ENCODE measurements around the gene ZNF414.

The ZNF414 gene

GRCh38 chr19:8504919-8505318 lies 9.0 kb downstream of the ZNF414 start:
- no peaks in the 10 kb centered on the region for H3K9me3 ChIP-seq (replicated peaks in 1 of 2; ENCODE audit: control insufficient read depth in 2 of 2, insufficient read depth in 1 of 2, low read depth in 1 of 2, low read length in 2 of 2)
- H3K18ac ChIP-seq (ENCODE audit: low read length) = peak overlapping the region; percentile 7
- no peak overlapping the region for H2BK5ac ChIP-seq (ENCODE audit: low read length)
- no peak overlapping the region for H2BK120ac ChIP-seq (ENCODE audit: low read depth, low read length)
- H3K27me3 ChIP-seq (ENCODE audit: control insufficient read depth in 3 of 3, insufficient read depth in 3 of 3, low read depth in 1 of 3, low read length in 3 of 3) = no peaks in the 10 kb centered on the region
- H3K4me1 ChIP-seq (ENCODE audit: control insufficient read depth in 2 of 2, insufficient read depth in 1 of 2, low read depth in 1 of 2, low read length in 2 of 2) = peaks cover 12 to 15% of the 10 kb centered on the region in 2 donors
- peaks cover 1 to 4% of the 10 kb centered on the region in 2 donors for H3K36me3 ChIP-seq (replicated peaks in 1 of 2; ENCODE audit: control insufficient read depth in 2 of 2, insufficient read depth in 2 of 2, low read length in 2 of 2)
- DNase-seq (ENCODE audit: low spot score) = no peak
- H3K23ac ChIP-seq (ENCODE audit: low read depth, low read length, poor library complexity) = no peak overlapping the region
- H3K4me2 ChIP-seq (ENCODE audit: insufficient read depth, low read length, poor library complexity, severe bottlenecking) = no peak overlapping the region
- H3K4ac ChIP-seq (ENCODE audit: low read length) = no peak overlapping the region
- H2AFZ ChIP-seq (ENCODE audit: low read length) = no peak overlapping the region
- no peak overlapping the region for H3K4me3 ChIP-seq (ENCODE audit: low read length in 2 of 2)
- no peak overlapping the region for H3K9ac ChIP-seq (ENCODE audit: low read depth, low read length, poor library complexity)
- H2AK5ac ChIP-seq (ENCODE audit: low read depth, low read length) = peak overlapping the region; percentile 79
- no CpG with 5 or more reads among the region's 6 CpGs for WGBS, 2 donors (ENCODE audit: extremely low coverage in 2 of 2, insufficient read length in 2 of 2, insufficient replicate concordance in 1 of 2)
- no peaks in the 10 kb centered on the region for H3K79me1 ChIP-seq (ENCODE audit: low read depth, low read length)
- no peak overlapping the region for H4K8ac ChIP-seq (ENCODE audit: low read depth, low read length)
- H2BK15ac ChIP-seq (ENCODE audit: low read length) = no peak overlapping the region
- no peak overlapping the region for H3K27ac ChIP-seq (replicated peaks; ENCODE audit: low read length)
- no peak overlapping the region for H2BK12ac ChIP-seq (ENCODE audit: low read length)
- H3K14ac ChIP-seq (ENCODE audit: low read length) = no peak overlapping the region
- no peak overlapping the region for H4K91ac ChIP-seq (ENCODE audit: low read depth, low read length, poor library complexity)

- Histone ChIP-seq H3K27ac (replicated peaks; ENCODE audit: low read length) (no peak overlapping the region), H3K23ac (ENCODE audit: low read depth, low read length, poor library complexity) (no peak overlapping the region), H2BK15ac (ENCODE audit: low read length) (no peak overlapping the region), H2AK5ac (ENCODE audit: low read depth, low read length) (peak overlapping the region; percentile 47), H3K4me3 (ENCODE audit: low read length in 2 of 2) (no peak overlapping the region), H4K8ac (ENCODE audit: low read depth, low read length) (no peak overlapping the region), H3K4me1 (ENCODE audit: control insufficient read depth in 2 of 2, insufficient read depth in 1 of 2, low read depth in 1 of 2, low read length in 2 of 2) (peaks cover 16 to 19% of the 10 kb centered on the region in 2 donors), H3K9ac (ENCODE audit: low read depth, low read length, poor library complexity) (no peak overlapping the region), H3K79me1 (ENCODE audit: low read depth, low read length) (no peaks in the 10 kb centered on the region), H3K36me3 (replicated peaks in 1 of 2; ENCODE audit: control insufficient read depth in 2 of 2, insufficient read depth in 2 of 2, low read length in 2 of 2) (peaks cover 0 to 1% of the 10 kb centered on the region in 2 donors), H3K14ac (ENCODE audit: low read length) (no peak overlapping the region), H3K4ac (ENCODE audit: low read length) (no peak overlapping the region), H2BK5ac (ENCODE audit: low read length) (no peak overlapping the region), H3K9me3 (replicated peaks in 1 of 2; ENCODE audit: control insufficient read depth in 2 of 2, insufficient read depth in 1 of 2, low read depth in 1 of 2, low read length in 2 of 2) (no peaks in the 10 kb centered on the region), H2AFZ (ENCODE audit: low read length) (no peak overlapping the region), H4K91ac (ENCODE audit: low read depth, low read length, poor library complexity) (no peak overlapping the region), H3K18ac (ENCODE audit: low read length) (no peak overlapping the region), H2BK12ac (ENCODE audit: low read length) (no peak overlapping the region), H3K4me2 (ENCODE audit: insufficient read depth, low read length, poor library complexity, severe bottlenecking) (no peak overlapping the region), H3K27me3 (ENCODE audit: control insufficient read depth in 3 of 3, insufficient read depth in 3 of 3, low read depth in 1 of 3, low read length in 3 of 3) (no peaks in the 10 kb centered on the region), H2BK120ac (ENCODE audit: low read depth, low read length) (no peak overlapping the region)
- no peak for DNase-seq (ENCODE audit: low spot score)
- no CpG with 5 or more reads among the region's 7 CpGs for WGBS, 2 donors (ENCODE audit: extremely low coverage in 2 of 2, insufficient read length in 2 of 2, insufficient replicate concordance in 1 of 2)
Measured at GRCh38 chr19:8504171-8504570, 9.8 kb downstream of the ZNF414 start.

GRCh38 chr19:8503510-8503909 lies 10.5 kb downstream of the ZNF414 start:
- H3K4me2 ChIP-seq (ENCODE audit: insufficient read depth, low read length, poor library complexity, severe bottlenecking) = no peak overlapping the region
- no peak overlapping the region for H3K9ac ChIP-seq (ENCODE audit: low read depth, low read length, poor library complexity)
- H2BK5ac ChIP-seq (ENCODE audit: low read length) = no peak overlapping the region
- peaks cover 0 to 1% of the 10 kb centered on the region in 2 donors for H3K36me3 ChIP-seq (replicated peaks in 1 of 2; ENCODE audit: control insufficient read depth in 2 of 2, insufficient read depth in 2 of 2, low read length in 2 of 2)
- no CpG with 5 or more reads among the region's 7 CpGs for WGBS, 2 donors (ENCODE audit: extremely low coverage in 2 of 2, insufficient read length in 2 of 2, insufficient replicate concordance in 1 of 2)
- no peak overlapping the region for H4K8ac ChIP-seq (ENCODE audit: low read depth, low read length)
- H3K9me3 ChIP-seq (replicated peaks in 1 of 2; ENCODE audit: control insufficient read depth in 2 of 2, insufficient read depth in 1 of 2, low read depth in 1 of 2, low read length in 2 of 2) = no peaks in the 10 kb centered on the region
- no peak overlapping the region for H2BK120ac ChIP-seq (ENCODE audit: low read depth, low read length)
- H2AK5ac ChIP-seq (ENCODE audit: low read depth, low read length) = peak overlapping the region; percentile 47
- H3K14ac ChIP-seq (ENCODE audit: low read length) = no peak overlapping the region
- no peak overlapping the region for H3K4ac ChIP-seq (ENCODE audit: low read length)
- no peak overlapping the region for H4K91ac ChIP-seq (ENCODE audit: low read depth, low read length, poor library complexity)
- no peak overlapping the region for H3K27ac ChIP-seq (replicated peaks; ENCODE audit: low read length)
- DNase-seq (ENCODE audit: low spot score) = no peak
- no peak overlapping the region for H2BK15ac ChIP-seq (ENCODE audit: low read length)
- no peak overlapping the region for H2BK12ac ChIP-seq (ENCODE audit: low read length)
- no peak overlapping the region for H3K18ac ChIP-seq (ENCODE audit: low read length)
- H3K23ac ChIP-seq (ENCODE audit: low read depth, low read length, poor library complexity) = no peak overlapping the region
- peak overlapping the region in 1 of 2 donors; percentile 5 for H3K4me3 ChIP-seq (ENCODE audit: low read length in 2 of 2)
- peaks cover 21 to 22% of the 10 kb centered on the region in 2 donors for H3K4me1 ChIP-seq (ENCODE audit: control insufficient read depth in 2 of 2, insufficient read depth in 1 of 2, low read depth in 1 of 2, low read length in 2 of 2)
- no peaks in the 10 kb centered on the region for H3K79me1 ChIP-seq (ENCODE audit: low read depth, low read length)
- no peak overlapping the region for H2AFZ ChIP-seq (ENCODE audit: low read length)
- no peaks in the 10 kb centered on the region for H3K27me3 ChIP-seq (ENCODE audit: control insufficient read depth in 3 of 3, insufficient read depth in 3 of 3, low read depth in 1 of 3, low read length in 3 of 3)

GRCh38 chr19:8501981-8502380 lies 12.0 kb downstream of the ZNF414 start:
- Histone ChIP-seq H3K79me1 (ENCODE audit: low read depth, low read length) (no peaks in the 10 kb centered on the region), H3K4me2 (ENCODE audit: insufficient read depth, low read length, poor library complexity, severe bottlenecking) (no peak overlapping the region), H3K9ac (ENCODE audit: low read depth, low read length, poor library complexity) (no peak overlapping the region), H2BK120ac (ENCODE audit: low read depth, low read length) (no peak overlapping the region), H3K4me3 (ENCODE audit: low read length in 2 of 2) (no peak overlapping the region), H2BK15ac (ENCODE audit: low read length) (peak overlapping the region; percentile 90), H3K18ac (ENCODE audit: low read length) (peak overlapping the region; percentile 24), H2BK12ac (ENCODE audit: low read length) (no peak overlapping the region), H4K8ac (ENCODE audit: low read depth, low read length) (no peak overlapping the region), H3K23ac (ENCODE audit: low read depth, low read length, poor library complexity) (no peak overlapping the region), H4K91ac (ENCODE audit: low read depth, low read length, poor library complexity) (no peak overlapping the region), H3K4ac (ENCODE audit: low read length) (no peak overlapping the region), H3K4me1 (ENCODE audit: control insufficient read depth in 2 of 2, insufficient read depth in 1 of 2, low read depth in 1 of 2, low read length in 2 of 2) (peaks cover 21 to 22% of the 10 kb centered on the region in 2 donors), H3K14ac (ENCODE audit: low read length) (no peak overlapping the region), H3K27ac (replicated peaks; ENCODE audit: low read length) (no peak overlapping the region), H2AK5ac (ENCODE audit: low read depth, low read length) (peak overlapping the region; percentile 71), H2BK5ac (ENCODE audit: low read length) (no peak overlapping the region), H3K9me3 (replicated peaks in 1 of 2; ENCODE audit: control insufficient read depth in 2 of 2, insufficient read depth in 1 of 2, low read depth in 1 of 2, low read length in 2 of 2) (no peaks in the 10 kb centered on the region), H2AFZ (ENCODE audit: low read length) (no peak overlapping the region), H3K27me3 (ENCODE audit: control insufficient read depth in 3 of 3, insufficient read depth in 3 of 3, low read depth in 1 of 3, low read length in 3 of 3) (no peaks in the 10 kb centered on the region), H3K36me3 (replicated peaks in 1 of 2; ENCODE audit: control insufficient read depth in 2 of 2, insufficient read depth in 2 of 2, low read length in 2 of 2) (no peaks in the 10 kb centered on the region)
- DNase-seq (ENCODE audit: low spot score) = no peak
- WGBS, 2 donors (ENCODE audit: extremely low coverage in 2 of 2, insufficient read length in 2 of 2, insufficient replicate concordance in 1 of 2) = no CpG with 5 or more reads among the region's 14 CpGs
